Testis (tissue), 3 donors: ENCODE results near the gene WDR82. TPM values are rescaled to one million over a fixed set of nuclear protein-coding genes. Genes with fewer than 3 reads are reported as not detected.

ENCODE experiments used
- DNase-seq: peaks from one replicate; pipeline ENCODE4 v3.0.0-alpha.2; 2019
- H3K27ac ChIP-seq, 2 donors: fragments of 200-600 bp; sonication (generic); one replicate each; pipeline ENCODE4 v1.5.1; 2019
- H3K27me3 ChIP-seq: fragments of 200-600 bp; sonication (generic); one replicate; pipeline ENCODE4 v1.5.1; 2019
- H3K36me3 ChIP-seq: fragments of 200-600 bp; sonication (generic); one replicate; pipeline ENCODE4 v1.5.1; 2017; ENCODE audit warnings: low read depth; ENCODE audit errors: missing control alignments
- H3K4me1 ChIP-seq: fragments of 200-600 bp; sonication (generic); one replicate; pipeline ENCODE4 v1.5.1; 2019
- H3K4me3 ChIP-seq, 2 donors: fragments of 200-600 bp; sonication (generic); one replicate each; pipeline ENCODE4 v1.5.1; 2017 to 2019
- H3K9me3 ChIP-seq: fragments of 200-600 bp; sonication (generic); one replicate; pipeline ENCODE4 v1.5.1; 2017
- CTCF ChIP-seq, 3 experiments: fragments of 450-650 bp in 2 of 3; fragments of 200-600 bp in 1 of 3; sonication (generic) in 1 of 3; IDR thresholded peaks; one replicate each; pipeline ENCODE4 v1.5.1; 2016 to 2019; ENCODE audit warnings: antibody characterized with exemption in 3 of 3, mild to moderate bottlenecking in 2 of 3, moderate library complexity in 1 of 3
- POLR2A ChIP-seq: fragments of 450-650 bp; IDR thresholded peaks from one replicate; pipeline ENCODE4 v1.6.1; 2017; ENCODE audit warnings: antibody characterized with exemption, mild to moderate bottlenecking, moderate library complexity
- WGBS, 2 donors: methylation state at CpG; one replicate each; pipeline ENCODE4 v1.1.5; 2018; 5-methylcytosine and 5-hydroxymethylcytosine counted together
- intact Hi-C: fragments of 100-400 bp; cut with DNase I; formaldehyde crosslinking; loops from one replicate; pipeline ENCODE4 v1.15.1; 2023; ENCODE audit warnings: low total_unique reads
- polyA plus RNA-seq: library from polyadenylated mRNA; stranded (reverse); fragments of 350-450 nt; fragmentation: Illumina TruSeq; extraction: RNeasy Lipid Tissue Mini Kit (QIAGEN cat#74804); gene quantifications from one replicate; pipeline ENCODE4 v1.2.3, GENCODE V29; 2014; ENCODE audit warnings: low read depth, low replicate concordance; ENCODE audit not compliant: insufficient read depth
- total RNA-seq, 2 donors: library from RNA; depleted of rRNA; stranded (reverse); fragments of >200 nt; gene quantifications; one replicate each; pipeline ENCODE4 v1.2.3, GENCODE V29; 2016

Gene WDR82
- total and polyA plus RNA-seq, 3 donors from 2014 or later = 76.1 to 85.7 (median 80.9) TPM

DNA sequence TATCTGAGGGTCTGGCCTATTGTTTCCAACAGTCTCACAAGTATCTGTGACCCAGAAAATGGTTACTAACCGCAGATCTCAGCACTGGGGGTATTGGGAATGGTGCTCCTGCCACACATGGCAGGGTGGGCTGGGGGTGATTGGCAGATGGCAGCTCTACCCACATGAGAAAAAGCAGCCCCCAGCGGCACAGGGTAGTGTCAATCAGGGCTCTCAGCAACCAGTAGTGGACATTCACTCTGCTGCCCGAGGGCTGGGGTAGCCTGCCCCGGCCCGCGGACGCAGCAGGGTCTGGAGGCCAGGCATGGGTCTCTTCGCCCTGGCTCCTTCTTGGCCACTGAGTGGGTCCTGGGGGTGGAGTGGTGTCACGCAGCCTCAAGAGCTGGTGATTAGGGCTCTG lies 46.2 kb upstream of the WDR82 start:
- no peak for DNase-seq
- TF ChIP-seq POLR2A = no peak
- no peak for TF ChIP-seq CTCF (IDR thresholded peaks at IDR 0.05)
- Histone ChIP-seq H3K27me3 (no peaks in the 10 kb centered on the region), H3K27ac (no peak overlapping the region), H3K36me3 (no peaks in the 10 kb centered on the region), H3K4me1 (peaks cover 6% of the 10 kb centered on the region), H3K4me3 (no peak overlapping the region), H3K9me3 (no peaks in the 10 kb centered on the region)
- WGBS, 2 donors = 96 to 100% methylated on average over 6 to 9 of the region's 9 CpGs
- intact Hi-C loops = no loop called here

DNA sequence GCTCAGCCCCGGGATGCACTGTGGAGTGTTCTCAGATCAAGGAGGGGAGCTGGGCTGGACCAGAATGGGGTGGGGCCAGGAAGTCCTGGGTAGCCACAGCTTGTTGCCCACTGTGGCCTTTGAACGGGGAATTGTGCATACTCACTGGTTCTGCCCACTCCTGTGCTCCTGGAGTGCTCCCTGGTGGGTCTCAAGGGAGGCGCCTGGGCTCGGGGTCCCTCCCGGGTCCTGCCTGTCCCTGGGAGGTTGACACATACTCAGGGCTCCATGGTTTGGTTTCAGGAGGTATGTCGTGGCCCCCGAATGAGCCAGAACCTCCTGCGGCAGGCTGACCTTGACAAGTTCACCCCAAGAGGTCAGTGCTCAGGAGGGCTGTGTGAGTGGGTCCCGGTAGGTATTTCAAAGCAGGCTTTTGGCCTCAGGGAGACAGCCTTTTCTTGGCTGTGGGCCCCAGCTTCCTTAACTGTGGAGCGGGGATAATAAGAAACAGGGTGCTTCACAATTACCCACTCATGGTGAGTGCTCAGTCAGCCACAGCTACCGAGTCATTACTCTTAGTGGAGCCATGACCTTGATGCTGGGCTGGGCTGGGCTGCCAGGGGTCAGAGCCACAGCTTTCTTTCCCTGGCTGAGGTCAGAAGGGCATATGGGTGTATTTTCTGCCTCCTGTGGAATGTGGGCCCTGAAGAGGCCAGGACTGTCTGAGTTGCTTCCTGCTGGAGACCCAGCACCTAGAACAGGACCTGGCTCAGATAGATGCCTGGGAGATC lies 45.3 kb upstream of the WDR82 start:
- H3K36me3 ChIP-seq = no peaks in the 10 kb centered on the region
- no peak overlapping the region for H3K4me3 ChIP-seq
- no peaks in the 10 kb centered on the region for H3K27me3 ChIP-seq
- 64 to 75% methylated on average over 4 to 11 of the region's 11 CpGs for WGBS, 2 donors
- peaks cover 6% of the 10 kb centered on the region for H3K4me1 ChIP-seq
- no peaks in the 10 kb centered on the region for H3K9me3 ChIP-seq
- intact Hi-C loops = no loop called here
- TF ChIP-seq POLR2A (no peak), CTCF (IDR thresholded peaks at IDR 0.05) (no peak)
- H3K27ac ChIP-seq = no peak overlapping the region
- no peak for DNase-seq

GRCh38 chr3:52322466-52322865 lies 44.0 kb upstream of the WDR82 start:
- WGBS, 2 donors = 89 to 94% methylated on average over 7 of the region's 7 CpGs
- TF ChIP-seq CTCF (IDR thresholded peaks at IDR 0.05) = no peak
- H3K27me3 ChIP-seq = no peaks in the 10 kb centered on the region
- intact Hi-C loops = no loop called here
- peaks cover 6% of the 10 kb centered on the region for H3K4me1 ChIP-seq
- no peak overlapping the region for H3K4me3 ChIP-seq
- no peaks in the 10 kb centered on the region for H3K9me3 ChIP-seq
- no peak for DNase-seq
- no peak overlapping the region for H3K27ac ChIP-seq
- H3K36me3 ChIP-seq = no peaks in the 10 kb centered on the region

- Histone ChIP-seq H3K27me3 (no peaks in the 10 kb centered on the region), H3K36me3 (no peaks in the 10 kb centered on the region), H3K4me1 (peaks cover 6% of the 10 kb centered on the region), H3K27ac (no peak overlapping the region), H3K4me3 (no peak overlapping the region), H3K9me3 (no peaks in the 10 kb centered on the region)
- DNase-seq = no peak
- WGBS, 2 donors = 83 to 90% methylated on average over 5 of the region's 5 CpGs
- TF ChIP-seq POLR2A (no peak), CTCF (IDR thresholded peaks at IDR 0.05) (no peak)
- intact Hi-C loops = no loop called here
Measured at GRCh38 chr3:52321481-52321880, 43.0 kb upstream of the WDR82 start.
